ENCODE measurements around the gene STEAP1B.
"Not testable (repeated sequence)": the region's sequence is repeated elsewhere in the genome, so short reads cannot be mapped to it uniquely, and the experiment has no call there.

DNA sequence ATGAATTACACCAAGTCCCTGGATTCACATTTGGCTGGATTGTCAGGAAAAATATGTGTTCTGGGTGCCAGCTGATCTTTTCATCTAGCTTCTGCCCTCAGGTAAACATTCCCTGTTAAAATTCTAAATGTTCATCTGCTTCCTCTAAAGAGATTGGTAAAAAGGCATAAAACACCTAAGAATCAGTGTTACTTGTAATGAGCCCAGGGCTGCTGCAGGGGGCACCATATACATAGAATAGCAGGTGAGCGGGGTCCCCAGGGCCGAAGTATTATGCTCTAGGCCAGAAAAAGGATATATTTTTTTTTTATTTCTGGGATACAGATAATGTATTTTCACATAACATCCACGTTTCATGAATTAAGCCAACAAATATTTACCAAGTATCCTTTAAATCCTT, 4.5 kb upstream of the STEAP1B start:
- TF ChIP-seq, protein P1, sequence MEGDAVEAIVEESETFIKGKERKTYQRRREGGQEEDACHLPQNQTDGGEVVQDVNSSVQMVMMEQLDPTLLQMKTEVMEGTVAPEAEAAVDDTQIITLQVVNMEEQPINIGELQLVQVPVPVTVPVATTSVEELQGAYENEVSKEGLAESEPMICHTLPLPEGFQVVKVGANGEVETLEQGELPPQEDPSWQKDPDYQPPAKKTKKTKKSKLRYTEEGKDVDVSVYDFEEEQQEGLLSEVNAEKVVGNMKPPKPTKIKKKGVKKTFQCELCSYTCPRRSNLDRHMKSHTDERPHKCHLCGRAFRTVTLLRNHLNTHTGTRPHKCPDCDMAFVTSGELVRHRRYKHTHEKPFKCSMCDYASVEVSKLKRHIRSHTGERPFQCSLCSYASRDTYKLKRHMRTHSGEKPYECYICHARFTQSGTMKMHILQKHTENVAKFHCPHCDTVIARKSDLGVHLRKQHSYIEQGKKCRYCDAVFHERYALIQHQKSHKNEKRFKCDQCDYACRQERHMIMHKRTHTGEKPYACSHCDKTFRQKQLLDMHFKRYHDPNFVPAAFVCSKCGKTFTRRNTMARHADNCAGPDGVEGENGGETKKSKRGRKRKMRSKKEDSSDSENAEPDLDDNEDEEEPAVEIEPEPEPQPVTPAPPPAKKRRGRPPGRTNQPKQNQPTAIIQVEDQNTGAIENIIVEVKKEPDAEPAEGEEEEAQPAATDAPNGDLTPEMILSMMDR (IDR thresholded peaks at IDR 0.05; ENCODE audit: low read depth, low read length): peak; percentile 24
- TF ChIP-seq MYC (IDR thresholded peaks at IDR 0.05; ENCODE audit: low read depth, low read length); POLR2A (IDR thresholded peaks at IDR 0.05; ENCODE audit: extremely low read depth, insufficient read length): not testable (repeated sequence)
